Trophoblast cell (in vitro differentiated cells and primary cell): Measurements from ENCODE around the gene HOMER1.

Experiments
- DNase-seq, 2 donors: peaks; one replicate each; pipeline ENCODE4 v3.0.0-alpha.2; 2016
- H2AFZ ChIP-seq: 2 replicates; pipeline ENCODE4 v1.6.1; 2013; ENCODE audit warnings: low read length, moderate library complexity, mild to moderate bottlenecking; ENCODE audit not compliant: insufficient read depth, poor library complexity
- H2AK5ac ChIP-seq: 2 replicates; pipeline ENCODE4 v1.6.1; 2013; ENCODE audit warnings: mild to moderate bottlenecking, low read length
- H2BK120ac ChIP-seq: 2 replicates; pipeline ENCODE4 v1.6.1; 2013; ENCODE audit warnings: low read length, mild to moderate bottlenecking, moderate library complexity; ENCODE audit not compliant: insufficient read depth, poor library complexity
- H2BK12ac ChIP-seq: 2 replicates; pipeline ENCODE4 v1.6.1; 2013; ENCODE audit warnings: mild to moderate bottlenecking, low read length, moderate library complexity
- H2BK5ac ChIP-seq: 2 replicates; pipeline ENCODE4 v1.6.1; 2013; ENCODE audit warnings: low read length, low read depth, moderate library complexity, mild to moderate bottlenecking; ENCODE audit not compliant: poor library complexity
- H3K14ac ChIP-seq: 2 replicates; pipeline ENCODE4 v1.6.1; 2013; ENCODE audit warnings: mild to moderate bottlenecking, low read length
- H3K18ac ChIP-seq: 2 replicates; pipeline ENCODE4 v1.6.1; 2013; ENCODE audit warnings: mild to moderate bottlenecking, low read length
- H3K23ac ChIP-seq: 2 replicates; pipeline ENCODE4 v1.6.1; 2013; ENCODE audit warnings: low read length
- H3K27ac ChIP-seq: 2 replicates; pipeline ENCODE4 v1.5.1; 2013; ENCODE audit warnings: low read depth, mild to moderate bottlenecking, inconsistent platforms, low read length, moderate library complexity
- H3K27me3 ChIP-seq: 2 replicates; pipeline ENCODE4 v1.6.1; 2013; ENCODE audit warnings: inconsistent platforms, mild to moderate bottlenecking, low read length, moderate library complexity; ENCODE audit not compliant: insufficient read depth
- H3K36me3 ChIP-seq, 2 experiments: 1 replicate in 1 of 2; 2 replicates in 1 of 2; pipeline ENCODE4 v1.6.1; 2013; ENCODE audit warnings: low read length in 2 of 2, mild to moderate bottlenecking in 2 of 2, moderate library complexity in 1 of 2; ENCODE audit not compliant: insufficient read depth in 2 of 2, control insufficient read depth in 1 of 2
- H3K4ac ChIP-seq: 2 replicates; pipeline ENCODE4 v1.6.1; 2013; ENCODE audit warnings: low read depth, mild to moderate bottlenecking, low read length, moderate library complexity
- H3K4me1 ChIP-seq, 2 experiments: 1 replicate in 1 of 2; 2 replicates in 1 of 2; pipeline ENCODE4 v1.6.1; 2013; ENCODE audit warnings: low read length in 2 of 2, mild to moderate bottlenecking in 2 of 2, moderate library complexity in 1 of 2; ENCODE audit not compliant: insufficient read depth in 2 of 2, control insufficient read depth in 1 of 2
- H3K4me2 ChIP-seq: 2 replicates; pipeline ENCODE4 v1.6.1; 2013; ENCODE audit warnings: inconsistent platforms, mild to moderate bottlenecking, low read length, moderate library complexity
- H3K4me3 ChIP-seq: 2 replicates; pipeline ENCODE4 v1.5.1; 2013; ENCODE audit warnings: mild to moderate bottlenecking, low read depth, low read length, inconsistent platforms
- H3K79me1 ChIP-seq: one replicate; pipeline ENCODE4 v1.6.1; 2013; ENCODE audit warnings: low read length
- H3K79me2 ChIP-seq: 2 replicates; pipeline ENCODE4 v1.6.1; 2013; ENCODE audit warnings: low read length, mild to moderate bottlenecking; ENCODE audit not compliant: control insufficient read depth, insufficient read depth, poor library complexity
- H3K9ac ChIP-seq: 2 replicates; pipeline ENCODE4 v1.6.1; 2013; ENCODE audit warnings: mild to moderate bottlenecking, low read length
- H3K9me3 ChIP-seq: 2 replicates; pipeline ENCODE4 v1.6.1; 2013; ENCODE audit warnings: low read depth, mild to moderate bottlenecking, control low read depth, inconsistent platforms, low read length; ENCODE audit not compliant: insufficient read depth
- H4K12ac ChIP-seq: 2 replicates; pipeline ENCODE4 v1.6.1; 2013; ENCODE audit warnings: low read depth, mild to moderate bottlenecking, low read length, moderate library complexity
- H4K8ac ChIP-seq: 2 replicates; pipeline ENCODE4 v1.6.1; 2013; ENCODE audit warnings: low read depth, mild to moderate bottlenecking, low read length, moderate library complexity
- H4K91ac ChIP-seq: one replicate; pipeline ENCODE4 v1.6.1; 2013; ENCODE audit warnings: low read depth, mild to moderate bottlenecking, low read length, moderate library complexity
- WGBS: extraction: QIAGEN DNeasy Blood & Tissue Kit; methylation state at CpG from one replicate; pipeline ENCODE4 v1.1.7; 2013; ENCODE audit warnings: missing lambda C conversion rate; ENCODE audit not compliant: insufficient read length, insufficient coverage; ENCODE audit errors: extremely low coverage; 5-methylcytosine and 5-hydroxymethylcytosine counted together

HOMER1 gene

DNA sequence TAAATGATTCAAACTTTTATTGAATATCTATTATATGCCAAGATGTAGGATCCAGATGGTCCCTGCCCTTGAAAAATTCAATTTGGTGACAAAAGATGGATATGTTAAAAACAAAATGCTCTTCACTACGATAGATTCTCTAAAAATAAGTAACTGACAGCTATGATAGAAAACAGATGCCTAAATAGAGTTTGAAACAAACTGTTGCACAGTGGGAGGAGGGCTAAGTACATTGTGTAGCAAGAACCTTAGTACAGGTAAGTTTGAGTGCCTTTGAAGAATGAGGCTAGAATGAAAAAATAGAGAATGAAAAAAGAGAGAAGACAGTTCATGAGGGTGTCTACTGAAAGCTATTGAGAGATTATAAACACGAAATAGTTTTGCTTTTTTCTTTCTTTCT is 54.3 kb downstream of the HOMER1 start:
- H3K4me2 ChIP-seq: no peak overlapping the region
- no peak overlapping the region for H3K14ac ChIP-seq
- no peaks in the 10 kb centered on the region for H3K79me2 ChIP-seq
- no peaks in the 10 kb centered on the region for H3K9me3 ChIP-seq
- H3K27me3 ChIP-seq: no peaks in the 10 kb centered on the region
- H3K4ac ChIP-seq: no peak overlapping the region
- H3K4me3 ChIP-seq: no peak overlapping the region
- H2BK120ac ChIP-seq: no peak overlapping the region
- no peak overlapping the region for H4K91ac ChIP-seq
- WGBS: no CpG with 5 or more reads among the region's 2 CpGs
- DNase-seq: no peak
- no peak overlapping the region for H4K12ac ChIP-seq
- H2AK5ac ChIP-seq: no peak overlapping the region
- no peak overlapping the region for H3K23ac ChIP-seq
- no peak overlapping the region for H4K8ac ChIP-seq
- no peak overlapping the region for H2BK5ac ChIP-seq
- H3K27ac ChIP-seq: no peak overlapping the region
- H3K18ac ChIP-seq: no peak overlapping the region
- no peak overlapping the region for H2BK12ac ChIP-seq
- H2AFZ ChIP-seq: no peak overlapping the region
- H3K4me1 ChIP-seq: no peaks in the 10 kb centered on the region
- no peaks in the 10 kb centered on the region for H3K36me3 ChIP-seq
- no peaks in the 10 kb centered on the region for H3K79me1 ChIP-seq
- no peak overlapping the region for H3K9ac ChIP-seq

DNA sequence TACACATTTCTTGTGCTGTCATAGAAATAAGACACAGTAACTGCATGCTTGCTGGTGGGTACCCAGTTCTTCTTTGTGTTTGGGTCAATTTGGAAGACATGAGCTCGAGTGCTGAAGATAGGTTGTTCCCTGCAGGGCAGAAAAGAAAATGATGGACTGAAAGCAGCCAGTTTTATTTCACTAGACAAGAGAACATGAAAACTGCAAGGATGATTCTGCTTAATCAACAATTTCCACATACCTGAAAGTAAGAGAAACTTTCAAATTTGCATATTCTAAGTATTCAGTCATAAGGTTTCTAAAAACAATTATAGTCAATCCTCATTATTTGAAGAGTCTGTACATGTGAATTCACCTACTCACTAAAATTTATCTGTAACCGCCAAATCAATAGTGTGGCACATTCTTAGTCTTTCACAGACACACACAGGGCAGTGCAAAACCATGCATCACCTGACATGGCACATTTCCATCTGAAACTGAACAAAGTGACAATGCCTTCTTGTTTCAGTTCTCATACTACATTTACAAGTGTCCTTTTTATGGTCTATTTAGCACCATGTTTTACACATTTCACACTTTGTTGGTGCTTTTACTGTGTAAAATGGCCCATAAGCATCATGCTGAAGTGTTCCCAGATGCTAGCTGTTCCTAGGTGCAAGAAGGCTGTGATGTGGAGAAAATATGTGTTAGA is 56.9 kb downstream of the HOMER1 start:
- Histone ChIP-seq H3K79me1 (no peaks in the 10 kb centered on the region), H4K91ac (no peak overlapping the region), H3K23ac (no peak overlapping the region), H3K27me3 (no peaks in the 10 kb centered on the region), H3K27ac (no peak overlapping the region), H3K9me3 (no peaks in the 10 kb centered on the region), H3K4me1 (no peaks in the 10 kb centered on the region), H3K4me3 (no peak overlapping the region), H2BK120ac (no peak overlapping the region), H4K8ac (no peak overlapping the region), H3K18ac (no peak overlapping the region), H3K14ac (no peak overlapping the region), H3K9ac (no peak overlapping the region), H3K36me3 (no peaks in the 10 kb centered on the region), H2AK5ac (no peak overlapping the region), H2BK12ac (no peak overlapping the region), H2AFZ (no peak overlapping the region), H3K4ac (no peak overlapping the region), H2BK5ac (no peak overlapping the region), H3K79me2 (no peaks in the 10 kb centered on the region), H4K12ac (no peak overlapping the region), H3K4me2 (no peak overlapping the region)
- no CpG with 5 or more reads among the region's 2 CpGs for WGBS
- no peak for DNase-seq

GRCh38 chr5:79456400-79456799 is 57.5 kb downstream of the HOMER1 start:
- H3K9ac ChIP-seq: no peak overlapping the region
- H3K4me3 ChIP-seq: no peak overlapping the region
- no peak overlapping the region for H3K27ac ChIP-seq
- H3K4me2 ChIP-seq: no peak overlapping the region
- H3K4me1 ChIP-seq: no peaks in the 10 kb centered on the region
- no peaks in the 10 kb centered on the region for H3K27me3 ChIP-seq
- H3K79me2 ChIP-seq: no peaks in the 10 kb centered on the region
- no peaks in the 10 kb centered on the region for H3K79me1 ChIP-seq
- no peak overlapping the region for H3K14ac ChIP-seq
- no peak overlapping the region for H3K4ac ChIP-seq
- H3K9me3 ChIP-seq: no peaks in the 10 kb centered on the region
- no peak overlapping the region for H2BK120ac ChIP-seq
- no peak overlapping the region for H4K8ac ChIP-seq
- no peaks in the 10 kb centered on the region for H3K36me3 ChIP-seq
- no peak overlapping the region for H4K12ac ChIP-seq
- no peak overlapping the region for H2BK12ac ChIP-seq
- no peak for DNase-seq
- no peak overlapping the region for H2AK5ac ChIP-seq
- no peak overlapping the region for H2AFZ ChIP-seq
- no peak overlapping the region for H3K23ac ChIP-seq
- no peak overlapping the region for H3K18ac ChIP-seq
- H2BK5ac ChIP-seq: no peak overlapping the region
- H4K91ac ChIP-seq: no peak overlapping the region

GRCh38 chr5:79454043-79454442 is 59.9 kb downstream of the HOMER1 start:
- no CpG with 5 or more reads among the region's 4 CpGs for WGBS
- no peaks in the 10 kb centered on the region for H3K79me1 ChIP-seq
- H4K91ac ChIP-seq: no peak overlapping the region
- no peak overlapping the region for H2AFZ ChIP-seq
- no peaks in the 10 kb centered on the region for H3K79me2 ChIP-seq
- H2BK5ac ChIP-seq: no peak overlapping the region
- H3K9ac ChIP-seq: no peak overlapping the region
- no peaks in the 10 kb centered on the region for H3K36me3 ChIP-seq
- no peak overlapping the region for H4K8ac ChIP-seq
- H3K14ac ChIP-seq: no peak overlapping the region
- no peak overlapping the region for H3K18ac ChIP-seq
- no peak overlapping the region for H3K23ac ChIP-seq
- no peak overlapping the region for H3K27ac ChIP-seq
- no peak overlapping the region for H2BK120ac ChIP-seq
- H3K4me3 ChIP-seq: no peak overlapping the region
- no peaks in the 10 kb centered on the region for H3K4me1 ChIP-seq
- no peak overlapping the region for H4K12ac ChIP-seq
- DNase-seq: no peak
- no peaks in the 10 kb centered on the region for H3K9me3 ChIP-seq
- H2BK12ac ChIP-seq: no peak overlapping the region
- H3K4ac ChIP-seq: no peak overlapping the region
- no peak overlapping the region for H3K4me2 ChIP-seq
- no peaks in the 10 kb centered on the region for H3K27me3 ChIP-seq
- no peak overlapping the region for H2AK5ac ChIP-seq
